B cell (primary cell): ENCODE data around the gene TDRKH. TPM values are rescaled to one million over a fixed set of nuclear protein-coding genes. Genes with fewer than 3 reads are reported as not detected.

ENCODE experiments used
- ATAC-seq: fragments of 200-7000 bp; cut with Tn5 transposase; one replicate; pipeline ENCODE4 v1.10.0; 2021; ENCODE audit warnings: low read depth, mild to moderate bottlenecking, moderate number of reproducible peaks, moderate library complexity
- CTCF ChIA-PET: fragments of 350-600 bp; sonication (Branson Sonifier 250); formaldehyde crosslinking; loops from one replicate; lab custom pipeline; 2021; ENCODE audit warnings: antibody characterized with exemption, inconsistent platforms; lab: Charles Lee
- POLR2A ChIA-PET: fragments of 350-600 bp; sonication (Branson Sonifier 250); formaldehyde crosslinking; loops from one replicate; lab custom pipeline; 2021; ENCODE audit warnings: antibody characterized with exemption; lab: Charles Lee
- DNase-seq: peaks from one replicate; pipeline ENCODE4 v3.0.0; 2013
- H2AFZ ChIP-seq: 2 replicates; pipeline ENCODE4 v1.6.1; 2012; ENCODE audit warnings: mild to moderate bottlenecking, low read depth, low read length; ENCODE audit not compliant: insufficient read depth, poor library complexity, severe bottlenecking
- H3K27ac ChIP-seq, 2 donors: 1 replicate in 1 of 2; 2 replicates in 1 of 2; pipeline ENCODE4 v1.5.1; 2012 to 2013; ENCODE audit warnings: low read length in 2 of 2, mild to moderate bottlenecking in 2 of 2, moderate library complexity in 1 of 2
- H3K27me3 ChIP-seq, 4 experiments: fragments of 200-600 bp in 1 of 4; sonication (generic) in 1 of 4; replicated peaks in 1 of 4; 1 replicate in 2 of 4; 2 replicates in 2 of 4; pipeline versions ENCODE4 v1.6.1 to v1.7.0; 2013 to 2016; ENCODE audit warnings: low read length in 3 of 4, mild to moderate bottlenecking in 2 of 4, mixed read lengths in 1 of 4, moderate library complexity in 1 of 4; ENCODE audit not compliant: insufficient read depth in 4 of 4, control insufficient read depth in 3 of 4; ENCODE audit errors: control extremely low read depth in 1 of 4
- H3K36me3 ChIP-seq, 2 experiments: replicated peaks in 1 of 2; 1 replicate in 1 of 2; 2 replicates in 1 of 2; pipeline versions ENCODE4 v1.6.1 to v1.7.1; 2013; ENCODE audit warnings: low read length in 1 of 2; ENCODE audit not compliant: insufficient read depth in 2 of 2, control insufficient read depth in 1 of 2; ENCODE audit errors: control extremely low read depth in 1 of 2, extremely low read depth in 1 of 2
- H3K4me1 ChIP-seq, 2 donors: fragments of 200-600 bp in 1 of 2; sonication (generic) in 1 of 2; 1 replicate in 1 of 2; 2 replicates in 1 of 2; pipeline versions ENCODE4 v1.5.1 to v1.6.1; 2013 to 2017; ENCODE audit warnings: low read length in 2 of 2; ENCODE audit not compliant: control insufficient read depth in 2 of 2, insufficient read depth in 2 of 2
- H3K4me2 ChIP-seq: replicated peaks from 2 replicates; pipeline ENCODE3; 2012; ENCODE audit warnings: mild to moderate bottlenecking, low read depth, low read length; ENCODE audit not compliant: poor library complexity, severe bottlenecking
- H3K4me3 ChIP-seq, 5 experiments: fragments of 200-600 bp in 1 of 5; sonication (generic) in 1 of 5; 1 replicate in 3 of 5; 2 replicates in 2 of 5; pipeline versions ENCODE4 v1.5.1 to v1.7.0; 2011 to 2016; ENCODE audit warnings: low read length in 4 of 5, mild to moderate bottlenecking in 4 of 5, low read depth in 2 of 5, control low read depth in 1 of 5, moderate library complexity in 1 of 5; ENCODE audit not compliant: insufficient read depth in 1 of 5; ENCODE audit errors: control extremely low read depth in 1 of 5, extremely low read depth in 1 of 5
- H3K79me2 ChIP-seq: fragments of 200-600 bp; sonication (generic); one replicate; pipeline ENCODE4 v1.6.0; 2016; ENCODE audit warnings: low read length; ENCODE audit not compliant: control insufficient read depth, insufficient read depth
- H3K9ac ChIP-seq: fragments of 200-600 bp; sonication (generic); 2 replicates; pipeline ENCODE4 v1.6.1; 2017; ENCODE audit warnings: mild to moderate bottlenecking, low read length, moderate library complexity
- H3K9me3 ChIP-seq, 3 donors: one replicate each; pipeline versions ENCODE4 v1.6.1 to v1.7.1; 2013; ENCODE audit warnings: low read length in 2 of 3; ENCODE audit not compliant: control insufficient read depth in 2 of 3, insufficient read depth in 1 of 3; ENCODE audit errors: control extremely low read depth in 1 of 3
- H4K20me1 ChIP-seq: 2 replicates; pipeline ENCODE4 v1.6.0; 2012; ENCODE audit warnings: mild to moderate bottlenecking, low read length; ENCODE audit not compliant: insufficient read depth, control insufficient read depth, poor library complexity, severe bottlenecking
- H3K27ac Mint-ChIP-seq: one replicate; pipeline ENCODE4 v1.8.0; 2021; ENCODE audit warnings: mixed read lengths
- H3K27me3 Mint-ChIP-seq: one replicate; pipeline ENCODE4 v1.8.0; 2021; ENCODE audit warnings: mixed read lengths
- H3K4me1 Mint-ChIP-seq: one replicate; pipeline ENCODE4 v1.8.0; 2021; ENCODE audit warnings: mixed read lengths
- H3K4me3 Mint-ChIP-seq: one replicate; pipeline ENCODE4 v1.8.0; 2021; ENCODE audit warnings: mixed read lengths
- H3K9me3 Mint-ChIP-seq: one replicate; pipeline ENCODE4 v1.8.0; 2022; ENCODE audit warnings: mixed read lengths; ENCODE audit not compliant: insufficient read depth
- EZH2 ChIP-seq: IDR thresholded peaks from 2 replicates; pipeline ENCODE4 v1.6.1; 2012; ENCODE audit warnings: borderline replicate concordance, low read depth, mild to moderate bottlenecking, moderate library complexity, low read length; ENCODE audit not compliant: insufficient read depth, poor library complexity, severe bottlenecking
- WGBS: methylation state at CpG from one replicate; pipeline ENCODE4 v1.1.5; 2013; ENCODE audit warnings: missing lambda C conversion rate; ENCODE audit not compliant: insufficient coverage; 5-methylcytosine and 5-hydroxymethylcytosine counted together
- intact Hi-C: fragments of 100-400 bp; cut with micrococcal nuclease; formaldehyde crosslinking; loops from one replicate; pipeline ENCODE4 v1.10.0; 2022
- polyA plus RNA-seq: library from polyadenylated mRNA; depleted of rRNA; stranded (reverse); fragments of >200 nt; gene quantifications from 2 replicates; pipeline ENCODE4 v1.2.3, GENCODE V29; 2012
- total RNA-seq, 2 donors: library from RNA; stranded (reverse); fragments of 120-200 nt in 1 of 2; gene quantifications; 1 replicate in 1 of 2; 2 replicates in 1 of 2; pipeline versions ENCODE4 v1.2.3 to v1.2.4, GENCODE V29; 2013 to 2022
- TF ChIP-seq, protein P1 (sequence below): fragments of 200-600 bp; IDR thresholded peaks from one replicate; pipeline ENCODE4 v1.8.0; 2022; ENCODE audit warnings: antibody characterized with exemption, mild to moderate bottlenecking

The TDRKH gene
- total and polyA plus RNA-seq, 2 donors (not counting 1 experiment from before 2014, with no cell fraction given) = 2.0 to 13.3 TPM

- H3K27ac ChIP-seq = no peak overlapping the region
- ATAC-seq (no peak), DNase-seq (no peak)
- H3K79me2 ChIP-seq = no peaks in the 10 kb centered on the region
- peaks cover 7 to 13% of the 10 kb centered on the region in 2 donors for H3K4me1 ChIP-seq
- H3K9ac ChIP-seq = no peak overlapping the region
- ChIA-PET POLR2A (no interaction called here), CTCF (no interaction called here)
- no peaks in the 10 kb centered on the region for H3K9me3 ChIP-seq
- peaks cover 12% of the 10 kb centered on the region for H3K4me1 Mint-ChIP-seq
- WGBS = 35% methylated on average over 2 of the region's 4 CpGs
- peaks cover 29% of the 10 kb centered on the region for H3K27me3 Mint-ChIP-seq
- H3K4me3 Mint-ChIP-seq = no peak overlapping the region
- no peak overlapping the region for H3K4me3 ChIP-seq
- no peaks in the 10 kb centered on the region for H4K20me1 ChIP-seq
- no peak for TF ChIP-seq EZH2
- TF ChIP-seq, protein P1, sequence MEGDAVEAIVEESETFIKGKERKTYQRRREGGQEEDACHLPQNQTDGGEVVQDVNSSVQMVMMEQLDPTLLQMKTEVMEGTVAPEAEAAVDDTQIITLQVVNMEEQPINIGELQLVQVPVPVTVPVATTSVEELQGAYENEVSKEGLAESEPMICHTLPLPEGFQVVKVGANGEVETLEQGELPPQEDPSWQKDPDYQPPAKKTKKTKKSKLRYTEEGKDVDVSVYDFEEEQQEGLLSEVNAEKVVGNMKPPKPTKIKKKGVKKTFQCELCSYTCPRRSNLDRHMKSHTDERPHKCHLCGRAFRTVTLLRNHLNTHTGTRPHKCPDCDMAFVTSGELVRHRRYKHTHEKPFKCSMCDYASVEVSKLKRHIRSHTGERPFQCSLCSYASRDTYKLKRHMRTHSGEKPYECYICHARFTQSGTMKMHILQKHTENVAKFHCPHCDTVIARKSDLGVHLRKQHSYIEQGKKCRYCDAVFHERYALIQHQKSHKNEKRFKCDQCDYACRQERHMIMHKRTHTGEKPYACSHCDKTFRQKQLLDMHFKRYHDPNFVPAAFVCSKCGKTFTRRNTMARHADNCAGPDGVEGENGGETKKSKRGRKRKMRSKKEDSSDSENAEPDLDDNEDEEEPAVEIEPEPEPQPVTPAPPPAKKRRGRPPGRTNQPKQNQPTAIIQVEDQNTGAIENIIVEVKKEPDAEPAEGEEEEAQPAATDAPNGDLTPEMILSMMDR = no peak
- no peak overlapping the region for H3K4me2 ChIP-seq
- H3K27ac Mint-ChIP-seq = no peak overlapping the region
- H3K36me3 ChIP-seq = no peaks in the 10 kb centered on the region
- intact Hi-C loops = loop anchor here (10.0 kb wide), 1 partner anchor 105 kb away; the partner anchor contains the start of gene RIIAD1
- no peaks in the 10 kb centered on the region for H3K9me3 Mint-ChIP-seq
- H3K27me3 ChIP-seq = peaks cover 0 to 27% (median 3%) of the 10 kb centered on the region in 4 experiments
- no peak overlapping the region for H2AFZ ChIP-seq
Observed at GRCh38 chr1:151829352-151830046, 39.2 kb upstream of the TDRKH start.

- Mint-ChIP-seq H3K27ac (no peak overlapping the region), H3K4me3 (no peak overlapping the region), H3K4me1 (peaks cover 12% of the 10 kb centered on the region), H3K27me3 (peaks cover 30% of the 10 kb centered on the region), H3K9me3 (no peaks in the 10 kb centered on the region)
- Histone ChIP-seq H4K20me1 (no peaks in the 10 kb centered on the region), H3K4me1 (peaks cover 7 to 13% of the 10 kb centered on the region in 2 donors), H2AFZ (peak overlapping the region; percentile 22), H3K4me3 (no peak overlapping the region), H3K27ac (no peak overlapping the region), H3K79me2 (no peaks in the 10 kb centered on the region), H3K9ac (no peak overlapping the region), H3K4me2 (peak overlapping the region; percentile 38), H3K27me3 (peaks cover 0 to 27% (median 3%) of the 10 kb centered on the region in 4 experiments), H3K36me3 (no peaks in the 10 kb centered on the region), H3K9me3 (no peaks in the 10 kb centered on the region)
- TF ChIP-seq, protein P1 = no peak
- no peak for TF ChIP-seq EZH2
- CTCF ChIA-PET = no interaction called here
- DNase-seq (no peak), ATAC-seq (no peak)
- POLR2A ChIA-PET = no interaction called here
- 3% methylated on average over 9 of the region's 12 CpGs for WGBS
- intact Hi-C loops = no loop called here
Observed at GRCh38 chr1:151828921-151829320, 38.6 kb upstream of the TDRKH start.
